GM21390 (cell line): ENCODE data around the gene ARHGEF7.
"Not testable (repeated sequence)": the region's sequence is repeated elsewhere in the genome, so short reads cannot be mapped to it uniquely, and the experiment has no call there.

ENCODE experiments used
- ATAC-seq: cut with Tn5 transposase; IDR thresholded peaks from one replicate; pipeline ENCODE4 v1.9.1; 2021; ENCODE audit not compliant: unreplicated experiment

The ARHGEF7 gene

GRCh38 chr13:111189516-111189915, 74.4 kb downstream of the ARHGEF7 start:
- not testable (repeated sequence) for ATAC-seq

- not testable (repeated sequence) for ATAC-seq
These were observed 78.1 kb downstream of the ARHGEF7 start for GRCh38 chr13:111193223-111193622.

GRCh38 chr13:111194651-111195050, 79.5 kb downstream of the ARHGEF7 start:
- ATAC-seq = not testable (repeated sequence)

- ATAC-seq = not testable (repeated sequence)
These were observed 83.7 kb downstream of the ARHGEF7 start for GRCh38 chr13:111198732-111199378.

GRCh38 chr13:111201304-111201940, 86.3 kb downstream of the ARHGEF7 start:
- no peak for ATAC-seq

- no peak for ATAC-seq
These were observed 87.1 kb downstream of the ARHGEF7 start for GRCh38 chr13:111202156-111202621.

GRCh38 chr13:111202745-111203144, 87.6 kb downstream of the ARHGEF7 start:
- peak; percentile 62 for ATAC-seq

- peak; percentile 40 for ATAC-seq
These were observed 88.8 kb downstream of the ARHGEF7 start for GRCh38 chr13:111203736-111204389.

- ATAC-seq = no peak
These were observed 89.5 kb downstream of the ARHGEF7 start for GRCh38 chr13:111204438-111205177.

GRCh38 chr13:111206148-111206547, 91.0 kb downstream of the ARHGEF7 start:
- ATAC-seq = no peak

GRCh38 chr13:111209613-111210012, 94.5 kb downstream of the ARHGEF7 start:
- no peak for ATAC-seq

- ATAC-seq = no peak
These were observed 95.0 kb downstream of the ARHGEF7 start for GRCh38 chr13:111210091-111210490.

GRCh38 chr13:111210544-111211469, 95.7 kb downstream of the ARHGEF7 start:
- ATAC-seq = no peak

- ATAC-seq = no peak
These were observed 96.8 kb downstream of the ARHGEF7 start for GRCh38 chr13:111211789-111212516.

GRCh38 chr13:111212517-111212873, 97.4 kb downstream of the ARHGEF7 start:
- ATAC-seq = no peak

GRCh38 chr13:111213964-111214726, 99.0 kb downstream of the ARHGEF7 start:
- peak; percentile 43 for ATAC-seq

GRCh38 chr13:111215081-111216047, 100.3 kb downstream of the ARHGEF7 start:
- no peak for ATAC-seq
